Neural cell (in vitro differentiated cells): ENCODE results near the gene TRIM66. TPM values are rescaled to one million over a fixed set of nuclear protein-coding genes. Genes with fewer than 3 reads are reported as not detected.
"Not testable (repeated sequence)": the region's sequence is repeated elsewhere in the genome, so short reads cannot be mapped to it uniquely, and the experiment has no call there.

Experiments
- H2AFZ ChIP-seq: fragments of 200-600, 300-800 bp; sonication (generic), shearing (Covaris generic); 2 replicates; pipeline ENCODE4 v1.6.0; 2014; ENCODE audit warnings: low read depth, mild to moderate bottlenecking, antibody characterized with exemption, low read length, moderate library complexity
- H3F3A ChIP-seq: fragments of 200-600 bp; shearing (Covaris generic); 2 replicates; pipeline ENCODE4 v1.6.1; 2016; ENCODE audit warnings: mild to moderate bottlenecking, moderate library complexity, mixed read lengths, antibody characterized with exemption, low read length; ENCODE audit not compliant: insufficient read depth, poor library complexity, severe bottlenecking
- H3K27ac ChIP-seq: fragments of 200-600, 300-800 bp; sonication (generic), shearing (Covaris generic); 2 replicates; pipeline ENCODE4 v1.5.1; 2014; ENCODE audit warnings: mild to moderate bottlenecking, low read length, moderate library complexity
- H3K27me3 ChIP-seq: fragments of 300-800, 200-600 bp; sonication (generic), shearing (Covaris generic); 2 replicates; pipeline ENCODE4 v1.6.0; 2014; ENCODE audit warnings: mild to moderate bottlenecking, low read depth, low read length, moderate library complexity; ENCODE audit not compliant: insufficient read depth
- H3K36me3 ChIP-seq: fragments of 300-800, 200-600 bp; sonication (generic), shearing (Covaris generic); 2 replicates; pipeline ENCODE4 v1.5.1; 2014; ENCODE audit warnings: mild to moderate bottlenecking, antibody characterized with exemption, low read length, moderate library complexity; ENCODE audit not compliant: insufficient read depth
- H3K4me2 ChIP-seq: fragments of 300-800, 200-600 bp; sonication (generic), shearing (Covaris generic); 2 replicates; pipeline ENCODE4 v1.6.0; 2014; ENCODE audit warnings: mild to moderate bottlenecking, low read length
- H3K4me3 ChIP-seq: fragments of 300-800, 200-600 bp; sonication (generic), shearing (Covaris generic); 2 replicates; pipeline ENCODE4 v1.5.1; 2014; ENCODE audit warnings: mild to moderate bottlenecking, low read length, moderate library complexity
- H3K79me2 ChIP-seq: fragments of 200-600 bp; shearing (Covaris generic); replicated peaks from 2 replicates; pipeline ENCODE4 v1.6.0; 2014; ENCODE audit warnings: mild to moderate bottlenecking, low read length, moderate library complexity; ENCODE audit not compliant: insufficient read depth
- H3K9ac ChIP-seq: fragments of 300-800, 200-600 bp; sonication (generic), shearing (Covaris generic); 2 replicates; pipeline ENCODE4 v1.6.1; 2016; ENCODE audit warnings: mild to moderate bottlenecking, low read length, mixed read lengths
- H3K9me2 ChIP-seq: fragments of 200-600 bp; shearing (Covaris generic); 2 replicates; pipeline ENCODE4 v1.6.1; 2016; ENCODE audit warnings: mild to moderate bottlenecking, low read length, mixed read lengths; ENCODE audit not compliant: insufficient read depth
- H3K9me3 ChIP-seq: fragments of 200-600, 300-800 bp; sonication (generic), shearing (Covaris generic); 2 replicates; pipeline ENCODE4 v1.6.1; 2016; ENCODE audit warnings: mild to moderate bottlenecking, mixed run types, low read length, moderate library complexity, mixed read lengths
- H4K20me1 ChIP-seq: fragments of 200-600 bp; shearing (Covaris generic); 2 replicates; pipeline ENCODE4 v1.6.1; 2016; ENCODE audit warnings: mild to moderate bottlenecking, mixed run types; ENCODE audit not compliant: insufficient read depth
- EZH2 ChIP-seq: fragments of 200-600, 300-800 bp; shearing (Covaris generic), sonication (generic); IDR thresholded peaks from 2 replicates; pipeline ENCODE4 v1.6.1; 2014; ENCODE audit warnings: antibody characterized with exemption, low read length, borderline replicate concordance, mild to moderate bottlenecking; ENCODE audit not compliant: insufficient read depth, poor library complexity, severe bottlenecking
- MXI1 ChIP-seq: fragments of 450-650 bp; conservative IDR thresholded peaks from 2 replicates; pipeline ENCODE4 v1.6.1; 2014; ENCODE audit warnings: antibody characterized with exemption, mild to moderate bottlenecking; ENCODE audit not compliant: poor library complexity, severe bottlenecking
- POLR2AphosphoS5 ChIP-seq: IDR thresholded peaks from 2 replicates; pipeline ENCODE4 v1.6.1; 2012
- RAD21 ChIP-seq: fragments of 450-650 bp; conservative IDR thresholded peaks from 2 replicates; pipeline ENCODE4 v1.6.1; 2014; ENCODE audit warnings: antibody characterized with exemption, mild to moderate bottlenecking, moderate library complexity
- SMC3 ChIP-seq: fragments of 450-650 bp; conservative IDR thresholded peaks from 2 replicates; pipeline ENCODE4 v1.6.1; 2014; ENCODE audit warnings: antibody characterized with exemption, mild to moderate bottlenecking, moderate library complexity; ENCODE audit not compliant: poor library complexity
- TAF1 ChIP-seq: IDR thresholded peaks from 2 replicates; pipeline ENCODE4 v1.6.1; 2012; ENCODE audit warnings: low read depth
- polyA plus RNA-seq: library from polyadenylated mRNA; depleted of rRNA; stranded (reverse); fragments of >200 nt; gene quantifications from 2 replicates; pipeline ENCODE4 v1.2.3, GENCODE V29; 2014
- TF ChIP-seq, protein P1 (sequence below): IDR thresholded peaks from 2 replicates; pipeline ENCODE4 v1.6.1; 2012; ENCODE audit warnings: borderline replicate concordance
- TF ChIP-seq, protein P2 (sequence below): fragments of 450-650 bp; IDR thresholded peaks from 2 replicates; pipeline ENCODE4 v1.5.1; 2014; ENCODE audit warnings: antibody characterized with exemption, mild to moderate bottlenecking, moderate library complexity; ENCODE audit not compliant: poor library complexity, severe bottlenecking

Gene TRIM66
- polyA plus RNA-seq, 1 donor from 2014 or later, result 0.82 TPM

DNA sequence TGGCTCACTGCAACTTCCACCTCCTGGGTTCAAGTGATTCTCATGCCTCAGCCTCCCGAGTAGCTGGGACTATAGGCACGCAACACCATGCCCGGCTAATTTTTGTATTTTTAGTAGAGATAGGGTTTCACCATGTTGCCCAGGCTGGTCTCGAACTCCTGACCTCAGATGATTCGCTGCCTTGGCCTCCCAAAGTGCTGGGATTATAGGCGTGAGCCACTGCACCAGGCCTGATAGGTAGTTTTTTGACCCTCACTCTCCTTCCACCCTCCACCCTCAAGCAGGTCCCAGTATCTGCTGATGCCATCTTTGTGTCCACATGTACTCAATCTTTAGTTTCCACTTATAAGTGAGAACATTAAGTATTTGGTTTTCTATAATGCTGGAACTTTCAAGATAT, 12.4 kb downstream of the TRIM66 start:
- not testable (repeated sequence) for H3K27me3 ChIP-seq, H3F3A ChIP-seq, H4K20me1 ChIP-seq, H3K36me3 ChIP-seq, H3K4me3 ChIP-seq, H2AFZ ChIP-seq, H3K79me2 ChIP-seq, H3K9me3 ChIP-seq, H3K4me2 ChIP-seq, H3K9ac ChIP-seq, H3K27ac ChIP-seq, H3K9me2 ChIP-seq

DNA sequence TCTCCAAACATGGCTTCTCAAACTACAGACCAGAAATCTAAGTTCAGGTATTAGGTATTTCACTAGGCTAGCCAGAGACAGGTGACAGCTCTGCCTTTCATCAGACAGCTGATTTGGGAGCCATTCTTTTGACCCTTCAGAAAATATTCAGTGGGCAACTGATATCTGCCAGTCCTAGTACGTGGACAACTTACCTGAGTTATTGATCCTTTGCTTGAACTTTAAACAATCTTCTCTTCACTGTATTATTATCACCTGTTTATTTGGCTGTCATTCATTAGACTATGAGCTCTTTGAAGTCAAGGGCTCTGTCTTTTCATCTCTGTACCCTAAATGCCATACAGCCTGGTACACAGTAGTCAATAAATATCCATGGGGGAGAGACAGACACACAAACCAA, 17.2 kb downstream of the TRIM66 start:
- Histone ChIP-seq H3F3A (no peaks in the 10 kb centered on the region), H3K4me3 (no peak overlapping the region), H3K36me3 (no peaks in the 10 kb centered on the region), H3K9me3 (no peaks in the 10 kb centered on the region), H3K9ac (no peak overlapping the region), H3K27me3 (no peaks in the 10 kb centered on the region), H3K9me2 (no peaks in the 10 kb centered on the region), H3K4me2 (no peak overlapping the region), H4K20me1 (no peaks in the 10 kb centered on the region), H3K79me2 (no peaks in the 10 kb centered on the region), H2AFZ (no peak overlapping the region), H3K27ac (no peak overlapping the region)
- TF ChIP-seq, protein P1, sequence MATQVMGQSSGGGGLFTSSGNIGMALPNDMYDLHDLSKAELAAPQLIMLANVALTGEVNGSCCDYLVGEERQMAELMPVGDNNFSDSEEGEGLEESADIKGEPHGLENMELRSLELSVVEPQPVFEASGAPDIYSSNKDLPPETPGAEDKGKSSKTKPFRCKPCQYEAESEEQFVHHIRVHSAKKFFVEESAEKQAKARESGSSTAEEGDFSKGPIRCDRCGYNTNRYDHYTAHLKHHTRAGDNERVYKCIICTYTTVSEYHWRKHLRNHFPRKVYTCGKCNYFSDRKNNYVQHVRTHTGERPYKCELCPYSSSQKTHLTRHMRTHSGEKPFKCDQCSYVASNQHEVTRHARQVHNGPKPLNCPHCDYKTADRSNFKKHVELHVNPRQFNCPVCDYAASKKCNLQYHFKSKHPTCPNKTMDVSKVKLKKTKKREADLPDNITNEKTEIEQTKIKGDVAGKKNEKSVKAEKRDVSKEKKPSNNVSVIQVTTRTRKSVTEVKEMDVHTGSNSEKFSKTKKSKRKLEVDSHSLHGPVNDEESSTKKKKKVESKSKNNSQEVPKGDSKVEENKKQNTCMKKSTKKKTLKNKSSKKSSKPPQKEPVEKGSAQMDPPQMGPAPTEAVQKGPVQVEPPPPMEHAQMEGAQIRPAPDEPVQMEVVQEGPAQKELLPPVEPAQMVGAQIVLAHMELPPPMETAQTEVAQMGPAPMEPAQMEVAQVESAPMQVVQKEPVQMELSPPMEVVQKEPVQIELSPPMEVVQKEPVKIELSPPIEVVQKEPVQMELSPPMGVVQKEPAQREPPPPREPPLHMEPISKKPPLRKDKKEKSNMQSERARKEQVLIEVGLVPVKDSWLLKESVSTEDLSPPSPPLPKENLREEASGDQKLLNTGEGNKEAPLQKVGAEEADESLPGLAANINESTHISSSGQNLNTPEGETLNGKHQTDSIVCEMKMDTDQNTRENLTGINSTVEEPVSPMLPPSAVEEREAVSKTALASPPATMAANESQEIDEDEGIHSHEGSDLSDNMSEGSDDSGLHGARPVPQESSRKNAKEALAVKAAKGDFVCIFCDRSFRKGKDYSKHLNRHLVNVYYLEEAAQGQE, result no peak
- no peak for TF ChIP-seq SMC3
- no peak for TF ChIP-seq POLR2AphosphoS5
- TF ChIP-seq TAF1, result no peak

DNA sequence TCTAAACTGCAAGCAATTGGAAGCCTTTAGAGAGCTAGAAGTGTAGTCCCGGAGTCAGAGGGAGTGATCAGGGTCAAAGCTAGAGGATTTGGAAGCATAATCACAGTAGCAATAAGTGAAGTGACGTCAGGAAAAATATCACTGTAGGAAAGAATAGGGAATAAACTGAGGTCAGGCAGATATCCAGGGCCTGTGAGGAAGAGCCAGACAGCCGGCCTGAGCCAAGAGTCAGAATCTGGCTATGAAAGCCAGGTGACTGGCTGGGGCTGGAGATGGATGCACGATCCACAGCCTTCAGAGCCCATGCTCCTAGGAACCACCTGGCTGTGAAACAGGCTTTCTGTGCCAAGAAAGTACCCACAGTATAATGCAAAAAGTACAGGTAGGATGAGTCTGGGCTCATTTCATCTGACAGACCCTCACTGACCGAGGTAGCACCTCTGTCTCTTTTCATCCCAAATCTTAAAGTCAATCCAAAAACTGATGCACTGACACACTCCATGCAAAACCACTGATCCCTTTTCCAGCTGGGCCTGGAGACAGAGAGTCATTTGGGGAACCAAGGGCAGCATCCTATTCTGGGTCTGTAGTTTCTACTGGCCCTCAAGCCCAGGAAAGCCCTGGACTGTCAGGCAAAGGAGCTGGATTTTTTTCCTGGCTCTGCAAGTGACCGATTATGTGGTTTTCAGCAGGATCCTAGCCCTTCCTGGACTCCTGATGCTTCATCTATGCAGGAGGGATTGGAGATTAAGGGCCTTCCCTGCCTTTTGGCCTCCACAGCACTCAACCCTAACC, 21.3 kb downstream of the TRIM66 start:
- H4K20me1 ChIP-seq, result no peaks in the 10 kb centered on the region
- H3K27me3 ChIP-seq, result no peaks in the 10 kb centered on the region
- no peaks in the 10 kb centered on the region for H3K9me2 ChIP-seq
- H3K9me3 ChIP-seq, result no peaks in the 10 kb centered on the region
- H3F3A ChIP-seq, result no peaks in the 10 kb centered on the region
- H3K9ac ChIP-seq, result no peak overlapping the region
- no peak for TF ChIP-seq RAD21
- no peak for TF ChIP-seq POLR2AphosphoS5
- no peak for TF ChIP-seq EZH2
- TF ChIP-seq, protein P2, sequence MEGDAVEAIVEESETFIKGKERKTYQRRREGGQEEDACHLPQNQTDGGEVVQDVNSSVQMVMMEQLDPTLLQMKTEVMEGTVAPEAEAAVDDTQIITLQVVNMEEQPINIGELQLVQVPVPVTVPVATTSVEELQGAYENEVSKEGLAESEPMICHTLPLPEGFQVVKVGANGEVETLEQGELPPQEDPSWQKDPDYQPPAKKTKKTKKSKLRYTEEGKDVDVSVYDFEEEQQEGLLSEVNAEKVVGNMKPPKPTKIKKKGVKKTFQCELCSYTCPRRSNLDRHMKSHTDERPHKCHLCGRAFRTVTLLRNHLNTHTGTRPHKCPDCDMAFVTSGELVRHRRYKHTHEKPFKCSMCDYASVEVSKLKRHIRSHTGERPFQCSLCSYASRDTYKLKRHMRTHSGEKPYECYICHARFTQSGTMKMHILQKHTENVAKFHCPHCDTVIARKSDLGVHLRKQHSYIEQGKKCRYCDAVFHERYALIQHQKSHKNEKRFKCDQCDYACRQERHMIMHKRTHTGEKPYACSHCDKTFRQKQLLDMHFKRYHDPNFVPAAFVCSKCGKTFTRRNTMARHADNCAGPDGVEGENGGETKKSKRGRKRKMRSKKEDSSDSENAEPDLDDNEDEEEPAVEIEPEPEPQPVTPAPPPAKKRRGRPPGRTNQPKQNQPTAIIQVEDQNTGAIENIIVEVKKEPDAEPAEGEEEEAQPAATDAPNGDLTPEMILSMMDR, result no peak
- TF ChIP-seq, protein P1, result no peak
- no peak for TF ChIP-seq MXI1
- no peaks in the 10 kb centered on the region for H3K36me3 ChIP-seq
- no peak overlapping the region for H3K4me2 ChIP-seq
- no peak overlapping the region for H3K27ac ChIP-seq
- H2AFZ ChIP-seq, result no peak overlapping the region
- no peaks in the 10 kb centered on the region for H3K79me2 ChIP-seq
- no peak overlapping the region for H3K4me3 ChIP-seq
